ENCODE results near the gene RHD. TPM values are rescaled to one million over a fixed set of nuclear protein-coding genes. Genes with fewer than 3 reads are reported as not detected.

RHD gene
- total and polyA plus RNA-seq, 2 of the 4 experiments (the other 2 are of a cell fraction): not detected

- in situ Hi-C loops (cut with MboI; ENCODE audit: low sequenced_read_pairs) (no loop called here), dilution Hi-C loops (cut with HindIII; ENCODE audit: low sequenced_read_pairs, unreplicated experiment) (no loop called here), intact Hi-C loops (cut with micrococcal nuclease) (no loop called here)
- Histone ChIP-seq H2AK9ac (replicated peaks; ENCODE audit: low read depth, low read length, poor library complexity) (no peak overlapping the region), H3K18ac (ENCODE audit: low read depth, low read length) (no peak overlapping the region), H4K8ac (ENCODE audit: low read depth in 2 of 2, low read length in 2 of 2) (peak overlapping the region in 1 of 2 experiments; percentile 48; a peak in 2 of 4 replicates), H4K5ac (ENCODE audit: low read depth, low read length) (no peak overlapping the region), H4K20me1 (ENCODE audit: insufficient read depth, low read length) (no peaks in the 10 kb centered on the region), H3K4me3 (ENCODE audit: insufficient read depth, low read depth, low read length) (no peak overlapping the region), H2BK15ac (ENCODE audit: low read depth, low read length) (no peak overlapping the region), H3K4ac (ENCODE audit: low read depth, low read length) (peak overlapping the region; percentile 44; the same call in 1 of the 2 replicates), H3K4me1 (ENCODE audit: control insufficient read depth, insufficient read depth, low read length) (peaks cover 6% of the 10 kb centered on the region), H2BK120ac (ENCODE audit: low read depth, low read length) (peak overlapping the region; percentile 24; the same call in 1 of the 2 replicates), H3K23ac (ENCODE audit: low read depth, low read length) (peak overlapping the region; percentile 18; the same call in 1 of the 2 replicates), H2AK5ac (ENCODE audit: low read depth, low read length) (no peak overlapping the region), H3K4me2 (ENCODE audit: low read depth, low read length) (peak overlapping the region; percentile 28; the same call in 1 of the 2 replicates), H3K27me3 (ENCODE audit: control insufficient read depth, insufficient read depth, low read length) (no peaks in the 10 kb centered on the region), H3K9me3 (ENCODE audit: control insufficient read depth, insufficient read depth, low read length) (no peaks in the 10 kb centered on the region), H3K9ac (ENCODE audit: low read depth, low read length) (no peak overlapping the region), H2BK20ac (ENCODE audit: low read depth, low read length) (peak overlapping the region; percentile 45), H3K14ac (replicated peaks; ENCODE audit: low read depth, low read length) (peak overlapping the region; percentile 75; the same call in 1 of the 2 replicates), H3K56ac (ENCODE audit: extremely low read depth, insufficient read depth, low read length) (no peak overlapping the region), H2AFZ (replicated peaks; ENCODE audit: low read length, poor library complexity) (no peak overlapping the region), H2BK5ac (ENCODE audit: low read depth, low read length, poor library complexity, severe bottlenecking) (peak overlapping the region; percentile 57), H3K36me3 (ENCODE audit: control insufficient read depth, insufficient read depth, low read length) (no peaks in the 10 kb centered on the region), H3K9me1 (ENCODE audit: insufficient read depth, low read length) (peaks cover 20% of the 10 kb centered on the region), H3K79me1 (ENCODE audit: low read depth in 1 of 2, low read length in 2 of 2) (peaks cover 21 to 43% of the 10 kb centered on the region in 2 experiments), H3K27ac (ENCODE audit: insufficient read depth, low read length) (no peak overlapping the region; the same call in 1 of the 2 replicates), H4K91ac (ENCODE audit: insufficient read depth, low read depth, low read length) (no peak overlapping the region)
- no CpG with 5 or more reads among the region's 2 CpGs for WGBS, 2 experiments (ENCODE audit: extremely low coverage in 2 of 2, insufficient read length in 1 of 2)
- BruUV-seq (replicated peaks): no TSS peak
- ATAC-seq (ENCODE audit: low read depth) (peak; percentile 78), DNase-seq (peak; percentile 70)
- CTCF ChIA-PET: interaction anchor here (0.6 to 0.7 kb wide), 2 partner anchors 14 to 42 kb away, joined by 3 to 4 read pairs; no protein-coding TSS in a partner anchor
- TF ChIP-seq POLR2A (IDR thresholded peaks at IDR 0.05; ENCODE audit: low read depth, low read length) (no peak), ELK1 (IDR thresholded peaks at IDR 0.05; ENCODE audit: borderline replicate concordance, low read depth, low read length) (no peak), RFX5 (IDR thresholded peaks at IDR 0.05; ENCODE audit: low read depth, low read length) (no peak), CEBPB (IDR thresholded peaks at IDR 0.05; ENCODE audit: low read depth, low read length) (0 out of 2 replicates have a peak, but pooled peaks have one; percentile 21), MXI1 (IDR thresholded peaks at IDR 0.05; ENCODE audit: borderline replicate concordance, low read depth, low read length) (no peak), FOS (IDR thresholded peaks at IDR 0.05; ENCODE audit: low read depth, low read length) (0 out of 2 replicates have a peak, but pooled peaks have one; percentile 41), USF2 (IDR thresholded peaks at IDR 0.05; ENCODE audit: low read depth, low read length) (0 out of 2 replicates have a peak, but pooled peaks have one; percentile 40), CHD1 (IDR thresholded peaks at IDR 0.05; ENCODE audit: low read depth, low read length) (no peak)
- POLR2A ChIA-PET (ENCODE audit: unreplicated experiment): no interaction called here
Observed at GRCh38 chr1:25253911-25254310, 18.4 kb upstream of the RHD start.

All from IMR-90 (cell line).